HFFc6 (cell line): ENCODE data around the gene POU2AF1. TPM values are rescaled to one million over a fixed set of nuclear protein-coding genes. Genes with fewer than 3 reads are reported as not detected.

Experiments
- DNase-seq: peaks from one replicate; pipeline ENCODE4 v3.0.0-alpha.2; 2018
- H3K27ac Mint-ChIP-seq: 2 replicates; pipeline ENCODE4 v1.8.0; 2020; ENCODE audit warnings: mild to moderate bottlenecking, mixed read lengths
- H3K27me3 Mint-ChIP-seq: 2 replicates; pipeline ENCODE4 v1.8.0; 2021; ENCODE audit warnings: mild to moderate bottlenecking, moderate library complexity, mixed read lengths; ENCODE audit not compliant: insufficient read depth
- H3K36me3 Mint-ChIP-seq: 2 replicates; pipeline ENCODE4 v1.8.0; 2021; ENCODE audit warnings: low read depth, mixed read lengths
- H3K4me1 Mint-ChIP-seq: 2 replicates; pipeline ENCODE4 v1.8.0; 2020; ENCODE audit warnings: low read depth, mixed read lengths
- H3K4me3 Mint-ChIP-seq: 2 replicates; pipeline ENCODE4 v1.8.0; 2020; ENCODE audit warnings: mild to moderate bottlenecking, moderate library complexity, mixed read lengths
- H3K9me3 Mint-ChIP-seq: 2 replicates; pipeline ENCODE4 v1.8.0; 2020; ENCODE audit warnings: mild to moderate bottlenecking, mixed read lengths
- CTCF ChIP-seq: fragments of 200-600 bp; sonication (generic); IDR thresholded peaks from 2 replicates; pipeline ENCODE4 v1.5.0; 2021; ENCODE audit warnings: antibody characterized with exemption, mild to moderate bottlenecking
- total RNA-seq, 6 experiments: library from RNA; stranded (reverse); fragmentation: NEBNext Ultra II Directional; extraction: Animal tissue kit (Norgen Biotek cat#: 25700); gene quantifications; 2 replicates in 1 of 6; 3 replicates in 5 of 6; pipeline ENCODE4 v1.2.3, GENCODE V29; 2021

The POU2AF1 gene
- total RNA-seq, 6 experiments from 2014 or later: not detected

- no peak overlapping the region for H3K4me3 Mint-ChIP-seq
- no peak overlapping the region for H3K27ac Mint-ChIP-seq
- peaks cover 6% of the 10 kb centered on the region; the same call in 1 of the 2 replicates for H3K9me3 Mint-ChIP-seq
- H3K36me3 Mint-ChIP-seq: no peaks in the 10 kb centered on the region; the same call in 1 of the 2 replicates
- TF ChIP-seq CTCF: no peak
- peaks cover 9% of the 10 kb centered on the region; the same call in 1 of the 2 replicates for H3K27me3 Mint-ChIP-seq
- H3K4me1 Mint-ChIP-seq: peaks cover 29% of the 10 kb centered on the region
- DNase-seq: no peak
Measured at GRCh38 chr11:111336582-111337256, 42.4 kb downstream of the POU2AF1 start.

DNA sequence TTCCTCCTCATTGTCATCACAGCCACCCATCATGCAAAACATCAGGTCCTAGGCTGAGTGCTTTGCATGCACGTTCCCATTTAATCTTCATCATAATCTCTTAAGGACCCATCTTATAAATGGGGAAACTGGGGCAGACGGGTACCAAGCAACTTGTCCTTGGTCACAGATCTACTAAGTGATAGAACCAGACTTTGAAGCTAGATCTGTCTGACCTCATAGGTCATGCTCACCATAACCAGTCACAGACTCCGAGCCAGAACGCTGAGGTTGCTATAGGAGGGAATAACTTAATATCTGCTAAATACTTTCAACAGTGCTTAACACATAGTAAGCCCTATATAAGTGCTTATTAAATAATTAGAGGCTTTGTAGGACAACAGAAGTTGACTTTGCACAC is 43.0 kb downstream of the POU2AF1 start:
- Mint-ChIP-seq H3K36me3 (no peaks in the 10 kb centered on the region; the same call in 1 of the 2 replicates), H3K27ac (no peak overlapping the region), H3K4me1 (peaks cover 34% of the 10 kb centered on the region), H3K9me3 (peaks cover 6% of the 10 kb centered on the region; the same call in 1 of the 2 replicates), H3K27me3 (peaks cover 9% of the 10 kb centered on the region; the same call in 1 of the 2 replicates), H3K4me3 (no peak overlapping the region)
- DNase-seq: no peak
- no peak for TF ChIP-seq CTCF

DNA sequence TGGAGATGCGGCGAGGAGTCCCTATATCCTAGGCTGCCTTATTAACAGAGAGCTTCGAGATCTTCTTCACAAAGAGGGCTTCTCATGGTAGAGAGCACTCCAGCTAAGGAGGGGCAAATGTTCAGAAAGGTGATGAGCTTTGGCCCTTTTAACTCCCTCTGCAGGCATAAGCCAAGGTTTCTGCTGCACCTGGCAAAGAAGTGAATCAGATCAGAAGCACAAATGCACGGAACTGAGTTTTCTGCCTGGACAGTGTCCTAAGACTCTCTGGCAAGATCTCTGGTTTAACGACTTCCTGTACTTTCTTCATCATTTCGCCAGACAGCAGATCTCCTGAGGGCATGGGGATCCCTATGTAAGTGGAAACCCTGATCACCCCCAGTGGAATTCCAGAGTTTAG is 43.5 kb downstream of the POU2AF1 start:
- no peak for TF ChIP-seq CTCF
- H3K9me3 Mint-ChIP-seq: peaks cover 6% of the 10 kb centered on the region; the same call in 1 of the 2 replicates
- peaks cover 34% of the 10 kb centered on the region for H3K4me1 Mint-ChIP-seq
- H3K4me3 Mint-ChIP-seq: no peak overlapping the region
- H3K27ac Mint-ChIP-seq: no peak overlapping the region
- H3K27me3 Mint-ChIP-seq: peaks cover 9% of the 10 kb centered on the region; the same call in 1 of the 2 replicates
- no peaks in the 10 kb centered on the region; the same call in 1 of the 2 replicates for H3K36me3 Mint-ChIP-seq
- DNase-seq: peak; percentile 7

- Mint-ChIP-seq H3K4me1 (peaks cover 34% of the 10 kb centered on the region), H3K27me3 (peaks cover 9% of the 10 kb centered on the region; the same call in 1 of the 2 replicates), H3K27ac (no peak overlapping the region), H3K36me3 (no peaks in the 10 kb centered on the region; the same call in 1 of the 2 replicates), H3K9me3 (peaks cover 5% of the 10 kb centered on the region; the same call in 1 of the 2 replicates), H3K4me3 (no peak overlapping the region)
- TF ChIP-seq CTCF: no peak
- DNase-seq: no peak
Measured at GRCh38 chr11:111334532-111335502, 44.3 kb downstream of the POU2AF1 start.

DNA sequence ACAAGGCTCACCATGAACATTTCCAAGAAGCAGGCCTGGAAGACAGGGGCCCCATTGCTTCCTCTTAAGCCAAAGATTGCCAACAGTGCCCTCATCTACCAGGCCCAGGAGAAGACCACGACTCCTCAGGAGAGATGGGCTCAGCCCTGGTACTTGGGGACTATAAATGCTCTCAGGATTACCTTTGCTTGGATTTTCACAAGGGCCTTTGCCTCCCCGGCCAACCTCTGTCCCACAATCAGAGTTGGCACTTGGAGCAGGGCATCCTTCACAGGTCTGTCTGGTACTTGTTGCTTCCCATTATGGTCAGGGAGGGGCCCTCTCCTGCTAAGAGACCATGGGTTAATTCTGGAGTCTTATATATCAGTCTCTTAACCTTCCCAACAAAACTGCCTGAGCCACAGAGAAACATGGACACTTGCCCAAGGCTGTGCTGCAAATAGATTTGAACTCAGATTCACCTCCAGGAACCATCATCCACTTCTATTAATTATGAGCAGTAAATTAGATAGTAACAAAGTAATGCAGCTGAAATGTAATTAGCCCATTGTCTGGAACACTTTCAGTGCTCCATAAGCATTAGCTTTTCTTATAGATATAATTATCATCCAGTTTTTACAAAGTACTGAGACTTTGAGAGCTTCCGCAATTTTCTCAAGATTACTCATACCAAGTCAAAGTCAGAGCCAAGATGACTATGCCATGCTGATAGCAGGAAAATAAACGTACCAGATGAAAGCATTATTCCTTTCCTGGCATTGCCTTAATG is 47.2 kb downstream of the POU2AF1 start:
- peaks cover 40% of the 10 kb centered on the region for H3K4me1 Mint-ChIP-seq
- no peak for TF ChIP-seq CTCF
- H3K36me3 Mint-ChIP-seq: no peaks in the 10 kb centered on the region
- no peaks in the 10 kb centered on the region for H3K9me3 Mint-ChIP-seq
- H3K4me3 Mint-ChIP-seq: peak overlapping the region; percentile 3; the same call in 1 of the 2 replicates
- peak; percentile 37 for DNase-seq
- H3K27me3 Mint-ChIP-seq: peaks cover 9% of the 10 kb centered on the region; the same call in 1 of the 2 replicates
- peak overlapping the region; percentile 57; the same call in 1 of the 2 replicates for H3K27ac Mint-ChIP-seq
